Liver (tissue), 4 donors: Measurements from ENCODE around the gene FBXO48. TPM values are rescaled to one million over a fixed set of nuclear protein-coding genes. Genes with fewer than 3 reads are reported as not detected.

ENCODE experiments used
- polyA plus RNA-seq, 2 donors: library from polyadenylated mRNA; stranded (reverse) in 1 of 2; unstranded in 1 of 2; fragments of 200-250 nt in 1 of 2; fragments of >200 nt in 1 of 2; fragmentation: Nextera tagmentation in 1 of 2; extraction: Ambion mirVana in 1 of 2; gene quantifications; one replicate each; pipeline versions ENCODE4 v1.2.1 to v1.2.3, GENCODE V29; 2013 to 2015
- total RNA-seq, 2 donors: library from RNA; depleted of rRNA; stranded (reverse); fragments of >200 nt; gene quantifications; one replicate each; pipeline ENCODE4 v1.2.3, GENCODE V29; 2014
- donor health status: healthy.
- donor health status: healthy.
- donor health status: healthy.

The FBXO48 gene
- total and polyA plus RNA-seq, 4 donors = 0.45 to 1.0 (median 0.75) TPM

Other genes starting within 250 kb of the FBXO48 start
- 10 to 100 TPM; 22.5 to 42.5 TPM for gene PPP3R1, start 214.8 kb downstream of the FBXO48 start, total RNA-seq
- 10 to 100 TPM in 1 of 2 donors, 1 to 10 TPM in 1; 2.4 to 14.1 TPM for gene PPP3R1, start 214.8 kb downstream of the FBXO48 start, polyA plus RNA-seq
- gene CNRIP1, start 147.3 kb downstream of the FBXO48 start, total RNA-seq = 10 to 100 TPM in 1 of 2 donors, 1 to 10 TPM in 1; 2.8 to 26.4 TPM
- gene CNRIP1, start 147.3 kb downstream of the FBXO48 start, polyA plus RNA-seq = 1 to 10 TPM; 2.9 to 3.3 TPM
- 10 to 100 TPM in 1 of 2 donors, 1 to 10 TPM in 1; 5.3 to 40.6 TPM for gene PLEK, start 102.0 kb downstream of the FBXO48 start, total RNA-seq
- 1 to 10 TPM; 2.6 to 3.9 TPM for gene PLEK, start 102.0 kb downstream of the FBXO48 start, polyA plus RNA-seq
- 1 to 10 TPM; 1.4 to 3.8 TPM for gene APLF, start 291 bp upstream of the FBXO48 start, total RNA-seq
- gene APLF, start 291 bp upstream of the FBXO48 start, polyA plus RNA-seq = under 1 TPM; 0.18 to 0.58 TPM
- gene PROKR1, start 176.3 kb upstream of the FBXO48 start, total RNA-seq = under 1 TPM in 1 of 2 donors, not detected in 1; 0.05 TPM
- under 1 TPM in 1 of 2 donors, not detected in 1; 0.02 TPM for gene PROKR1, start 176.3 kb upstream of the FBXO48 start, polyA plus RNA-seq